Fibroblast of lung (primary cell): Measurements from ENCODE around the gene AREL1. TPM values are rescaled to one million over a fixed set of nuclear protein-coding genes. Genes with fewer than 3 reads are reported as not detected.

ENCODE experiments used
- DNase-seq, 2 donors: peaks; one replicate each; pipeline versions ENCODE4 v3.0.0 to v3.0.0-alpha.2; 2010; ENCODE audit warnings: low read depth in 2 of 2
- H2AFZ ChIP-seq: 2 replicates; pipeline ENCODE4 v1.5.1; 2012; ENCODE audit warnings: low read length, control low read depth, inconsistent platforms
- H3K27ac ChIP-seq: 2 replicates; pipeline ENCODE4 v1.5.1; 2011; ENCODE audit warnings: low read length, control low read depth; ENCODE audit not compliant: insufficient read depth
- H3K27me3 ChIP-seq: 2 replicates; pipeline ENCODE4 v1.5.1; 2011; ENCODE audit warnings: mild to moderate bottlenecking, low read length; ENCODE audit not compliant: control insufficient read depth, insufficient read depth
- H3K36me3 ChIP-seq: 2 replicates; pipeline ENCODE4 v1.5.1; 2011; ENCODE audit warnings: low read length; ENCODE audit not compliant: control insufficient read depth, insufficient read depth
- H3K4me1 ChIP-seq: 2 replicates; pipeline ENCODE4 v1.5.1; 2011; ENCODE audit warnings: low read length; ENCODE audit not compliant: control insufficient read depth, insufficient read depth; ENCODE audit errors: extremely low read depth
- H3K4me2 ChIP-seq: 2 replicates; pipeline ENCODE4 v1.5.1; 2011; ENCODE audit warnings: low read length, control low read depth; ENCODE audit not compliant: insufficient read depth; ENCODE audit errors: extremely low read depth
- H3K4me3 ChIP-seq, 4 experiments: fragments of 200-600 bp in 1 of 4; sonication (generic) in 1 of 4; replicated peaks in 1 of 4; 2 replicates each; pipeline ENCODE4 v1.5.1; 2011 to 2016; ENCODE audit warnings: low read length in 4 of 4, low read depth in 3 of 4, mild to moderate bottlenecking in 3 of 4, control low read depth in 2 of 4, inconsistent platforms in 1 of 4, mixed read lengths in 1 of 4; ENCODE audit not compliant: insufficient read depth in 1 of 4; ENCODE audit errors: control extremely low read depth in 1 of 4
- H3K79me2 ChIP-seq: 2 replicates; pipeline ENCODE4 v1.5.1; 2012; ENCODE audit warnings: mild to moderate bottlenecking, low read length, inconsistent platforms; ENCODE audit not compliant: control insufficient read depth, insufficient read depth
- H3K9ac ChIP-seq: 2 replicates; pipeline ENCODE4 v1.5.1; 2011; ENCODE audit warnings: mild to moderate bottlenecking, low read length, control low read depth; ENCODE audit not compliant: insufficient read depth
- H3K9me3 ChIP-seq: 2 replicates; pipeline ENCODE4 v1.5.1; 2012; ENCODE audit warnings: low read depth, low read length; ENCODE audit not compliant: control insufficient read depth, insufficient read depth
- H4K20me1 ChIP-seq: 2 replicates; pipeline ENCODE4 v1.5.1; 2011; ENCODE audit warnings: low read length; ENCODE audit not compliant: control insufficient read depth, insufficient read depth; ENCODE audit errors: extremely low read depth
- EZH2 ChIP-seq: IDR thresholded peaks from 2 replicates; pipeline ENCODE4 v1.5.1; 2012; ENCODE audit warnings: low read length, control low read depth, mild to moderate bottlenecking; ENCODE audit errors: missing control alignments
- polyA plus RNA-seq, 2 donors: library from polyadenylated mRNA; depleted of rRNA in 1 of 2; stranded (reverse) in 1 of 2; unstranded in 1 of 2; fragments of >200 nt; gene quantifications; 2 replicates each; pipeline ENCODE4 v1.2.1, GENCODE V29; 2011 to 2012; ENCODE audit warnings: missing spikeins in 1 of 2
- total RNA-seq: library from RNA; depleted of rRNA; stranded (reverse); fragments of >200 nt; gene quantifications from 2 replicates; pipeline ENCODE4 v1.2.1, GENCODE V29; 2014
- TF ChIP-seq, protein P1 (sequence below), 2 donors: IDR thresholded peaks in 1 of 2; conservative IDR thresholded peaks in 1 of 2; 1 replicate in 1 of 2; 2 replicates in 1 of 2; pipeline ENCODE4 v1.5.1; 2011 to 2012; ENCODE audit warnings: low read length in 2 of 2, control low read depth in 1 of 2, inconsistent platforms in 1 of 2, low read depth in 1 of 2, mild to moderate bottlenecking in 1 of 2

AREL1 gene
- total and polyA plus RNA-seq, 2 donors (not counting 1 experiment from before 2014, with no cell fraction given): 28.2 to 36.5 TPM

DNA sequence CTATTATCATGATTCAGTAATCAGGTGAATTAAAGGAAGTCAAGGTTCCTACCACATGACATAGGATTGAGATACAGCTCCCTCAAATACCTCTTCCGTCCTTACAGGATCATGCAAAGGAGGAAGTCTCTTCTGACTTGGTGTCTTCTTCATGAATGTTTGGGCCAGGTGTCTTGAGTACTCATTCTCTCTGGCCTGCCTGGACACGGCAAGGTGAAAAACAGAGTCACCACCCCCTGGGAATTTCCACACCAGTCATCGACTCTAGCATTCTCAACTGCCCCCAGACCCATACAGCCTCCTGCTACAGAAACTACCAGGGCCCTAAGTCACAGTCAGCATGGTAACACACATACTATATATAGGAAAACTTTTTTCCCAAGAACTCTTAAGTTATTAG is 55.9 kb downstream of the AREL1 start:
- H3K4me2 ChIP-seq: no peak overlapping the region
- no peak overlapping the region for H3K9ac ChIP-seq
- no peak overlapping the region for H3K27ac ChIP-seq
- H4K20me1 ChIP-seq: no peaks in the 10 kb centered on the region
- no peaks in the 10 kb centered on the region for H3K79me2 ChIP-seq
- no peaks in the 10 kb centered on the region for H3K27me3 ChIP-seq
- TF ChIP-seq, protein P1, sequence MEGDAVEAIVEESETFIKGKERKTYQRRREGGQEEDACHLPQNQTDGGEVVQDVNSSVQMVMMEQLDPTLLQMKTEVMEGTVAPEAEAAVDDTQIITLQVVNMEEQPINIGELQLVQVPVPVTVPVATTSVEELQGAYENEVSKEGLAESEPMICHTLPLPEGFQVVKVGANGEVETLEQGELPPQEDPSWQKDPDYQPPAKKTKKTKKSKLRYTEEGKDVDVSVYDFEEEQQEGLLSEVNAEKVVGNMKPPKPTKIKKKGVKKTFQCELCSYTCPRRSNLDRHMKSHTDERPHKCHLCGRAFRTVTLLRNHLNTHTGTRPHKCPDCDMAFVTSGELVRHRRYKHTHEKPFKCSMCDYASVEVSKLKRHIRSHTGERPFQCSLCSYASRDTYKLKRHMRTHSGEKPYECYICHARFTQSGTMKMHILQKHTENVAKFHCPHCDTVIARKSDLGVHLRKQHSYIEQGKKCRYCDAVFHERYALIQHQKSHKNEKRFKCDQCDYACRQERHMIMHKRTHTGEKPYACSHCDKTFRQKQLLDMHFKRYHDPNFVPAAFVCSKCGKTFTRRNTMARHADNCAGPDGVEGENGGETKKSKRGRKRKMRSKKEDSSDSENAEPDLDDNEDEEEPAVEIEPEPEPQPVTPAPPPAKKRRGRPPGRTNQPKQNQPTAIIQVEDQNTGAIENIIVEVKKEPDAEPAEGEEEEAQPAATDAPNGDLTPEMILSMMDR (conservative IDR thresholded peaks at IDR 0.05 in 1 of 2, IDR thresholded peaks at IDR 0.05 in 1 of 2; ENCODE audit: low read depth in 1 of 2, low read length in 2 of 2): no peak
- TF ChIP-seq EZH2: no peak
- no peak overlapping the region for H2AFZ ChIP-seq
- no peaks in the 10 kb centered on the region for H3K36me3 ChIP-seq
- H3K9me3 ChIP-seq: no peaks in the 10 kb centered on the region
- H3K4me1 ChIP-seq: peaks cover 39% of the 10 kb centered on the region
- no peak overlapping the region for H3K4me3 ChIP-seq
- DNase-seq: no peak

DNA sequence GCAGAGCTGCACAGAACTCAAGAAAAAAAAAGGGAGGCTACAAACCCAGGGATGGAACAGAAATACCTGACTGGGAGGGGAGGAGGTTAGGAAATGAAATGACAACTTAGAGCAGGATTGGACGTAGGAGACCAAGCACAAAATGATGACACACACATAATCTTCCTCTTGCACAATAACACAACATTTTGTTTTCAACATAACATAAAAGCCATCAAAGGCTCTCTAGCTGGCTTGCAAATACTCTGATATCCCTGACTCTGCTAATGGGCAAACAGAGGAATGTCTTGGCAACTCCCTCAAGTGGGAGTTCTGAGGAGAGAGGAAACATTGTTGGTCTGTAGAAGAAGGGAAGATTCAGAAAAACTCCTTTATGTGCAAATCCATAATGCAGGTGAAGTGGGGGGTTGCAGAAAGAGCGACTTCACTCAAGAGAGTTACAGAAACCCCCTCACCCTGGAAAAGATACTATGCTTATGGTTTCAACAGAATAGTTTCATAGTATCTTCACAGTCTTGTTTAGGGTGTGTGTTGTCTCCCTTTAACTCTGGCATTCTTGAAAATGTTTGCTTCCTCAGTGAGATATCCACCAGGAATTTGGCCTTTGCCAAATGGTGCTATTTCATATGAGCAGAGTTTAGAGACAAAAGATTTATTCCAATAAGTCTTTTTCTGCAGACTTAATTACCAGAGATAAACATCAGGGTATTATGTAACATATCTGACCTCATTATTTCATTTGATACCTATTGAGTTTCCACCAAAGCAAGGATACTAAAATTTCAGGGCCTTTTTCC is 57.1 kb downstream of the AREL1 start:
- Histone ChIP-seq H4K20me1 (no peaks in the 10 kb centered on the region), H3K36me3 (no peaks in the 10 kb centered on the region), H3K4me2 (peak overlapping the region; percentile 30), H3K9me3 (no peaks in the 10 kb centered on the region), H3K79me2 (no peaks in the 10 kb centered on the region), H3K4me3 (no peak overlapping the region), H3K27ac (peak overlapping the region; percentile 51), H3K9ac (no peak overlapping the region), H2AFZ (no peak overlapping the region), H3K27me3 (no peaks in the 10 kb centered on the region), H3K4me1 (peaks cover 39% of the 10 kb centered on the region)
- no peak for TF ChIP-seq EZH2
- TF ChIP-seq, protein P1 (conservative IDR thresholded peaks at IDR 0.05 in 1 of 2, IDR thresholded peaks at IDR 0.05 in 1 of 2; ENCODE audit: low read depth in 1 of 2, low read length in 2 of 2): no peak
- peak; percentile 44 to 76 for DNase-seq

DNA sequence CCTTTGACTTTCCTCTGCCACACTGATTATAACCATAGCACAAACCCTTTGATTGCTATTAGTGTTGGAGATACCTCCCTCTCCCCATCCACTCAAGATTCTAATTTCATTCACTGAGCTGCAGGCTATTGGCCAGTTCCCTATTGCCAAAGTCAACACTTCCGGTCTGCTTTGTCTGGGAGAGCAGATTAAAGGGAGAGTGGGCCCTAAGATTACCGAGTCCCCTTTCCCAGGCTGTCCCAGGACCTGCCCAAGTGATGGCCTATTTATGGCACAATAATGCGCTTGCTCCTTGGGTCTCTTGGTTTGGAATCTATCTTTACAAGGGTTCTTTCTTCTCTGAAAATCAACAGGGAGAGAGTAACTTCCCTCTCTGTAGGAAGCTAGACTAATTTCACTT is 57.9 kb downstream of the AREL1 start:
- no peaks in the 10 kb centered on the region for H3K9me3 ChIP-seq
- no peaks in the 10 kb centered on the region for H4K20me1 ChIP-seq
- peak overlapping the region; percentile 44 for H3K27ac ChIP-seq
- DNase-seq: no peak
- no peak overlapping the region for H3K4me2 ChIP-seq
- H2AFZ ChIP-seq: no peak overlapping the region
- peaks cover 36% of the 10 kb centered on the region for H3K4me1 ChIP-seq
- H3K36me3 ChIP-seq: no peaks in the 10 kb centered on the region
- no peak overlapping the region for H3K4me3 ChIP-seq
- no peaks in the 10 kb centered on the region for H3K27me3 ChIP-seq
- no peak overlapping the region for H3K9ac ChIP-seq
- TF ChIP-seq EZH2: no peak
- TF ChIP-seq, protein P1 (conservative IDR thresholded peaks at IDR 0.05 in 1 of 2, IDR thresholded peaks at IDR 0.05 in 1 of 2; ENCODE audit: low read depth in 1 of 2, low read length in 2 of 2): no peak
- no peaks in the 10 kb centered on the region for H3K79me2 ChIP-seq
